C4-2B (cell line): ENCODE results near the gene LMAN2.

Experiments
- H3K27ac ChIP-seq: fragments of 450-650 bp; 2 replicates; pipeline ENCODE4 v1.5.1; 2017
- CTCF ChIP-seq: fragments of 450-650 bp; conservative IDR thresholded peaks from 2 replicates; pipeline ENCODE4 v1.5.1; 2017; ENCODE audit warnings: mild to moderate bottlenecking
- ZFX ChIP-seq: fragments of 450-650 bp; IDR thresholded peaks from 2 replicates; pipeline ENCODE4 v1.6.1; 2017

Gene LMAN2

GRCh38 chr5:177386542-177386941 is 35.1 kb upstream of the LMAN2 start:
- TF ChIP-seq ZFX (no peak), CTCF (no peak)
- no peak overlapping the region for H3K27ac ChIP-seq

GRCh38 chr5:177385720-177386119 is 34.3 kb upstream of the LMAN2 start:
- TF ChIP-seq CTCF (no peak), ZFX (no peak)
- no peak overlapping the region for H3K27ac ChIP-seq

- TF ChIP-seq CTCF (no peak), ZFX (no peak)
- no peak within 1 kb of the TSS for H3K27ac ChIP-seq
These were observed 32.7 kb upstream of the LMAN2 start, which contains the start of gene SLC34A1 for GRCh38 chr5:177384134-177384533. Gene SLC34A1, plus strand, starts transcription at chr5:177384434. Its CDS starts 1,308 bp downstream, at chr5:177385742.

GRCh38 chr5:177383181-177383580 is 31.7 kb upstream of the LMAN2 start:
- H3K27ac ChIP-seq, result no peak overlapping the region
- TF ChIP-seq CTCF, result no peak
- no peak for TF ChIP-seq ZFX

- no peak for TF ChIP-seq ZFX
- TF ChIP-seq CTCF, result no peak; the same call in 1 of the 2 replicates
These were observed 31.1 kb upstream of the LMAN2 start for GRCh38 chr5:177382423-177383029.

GRCh38 chr5:177380805-177381126 is 29.3 kb upstream of the LMAN2 start:
- H3K27ac ChIP-seq, result no peak overlapping the region
- TF ChIP-seq ZFX (no peak), CTCF (no peak)

More at GRCh38 chr5:177382423-177383029, 31.1 kb upstream of the LMAN2 start:
- no peak overlapping the region for H3K27ac ChIP-seq

- H3K27ac ChIP-seq, result no peak overlapping the region
- TF ChIP-seq CTCF (no peak), ZFX (no peak)
These were observed 27.7 kb upstream of the LMAN2 start for GRCh38 chr5:177378884-177379883.
